Duodenal mucosa (tissue), 2 donors: ENCODE results near the gene SNRK.

Source experiments
- H3K27ac ChIP-seq: one replicate; pipeline ENCODE4 v1.7.0; 2013; ENCODE audit warnings: low read depth, low read length
- H3K27me3 ChIP-seq, 2 donors: one replicate each; pipeline ENCODE4 v1.7.0; 2013; ENCODE audit warnings: low read length in 2 of 2, control low read depth in 1 of 2; ENCODE audit not compliant: insufficient read depth in 2 of 2, control insufficient read depth in 1 of 2
- H3K36me3 ChIP-seq, 2 donors: one replicate each; pipeline ENCODE4 v1.7.0; 2013; ENCODE audit warnings: low read length in 2 of 2, control low read depth in 1 of 2; ENCODE audit not compliant: insufficient read depth in 2 of 2, control insufficient read depth in 1 of 2
- H3K4me1 ChIP-seq, 2 donors: one replicate each; pipeline ENCODE4 v1.7.0; 2013; ENCODE audit warnings: low read length in 2 of 2, control low read depth in 1 of 2; ENCODE audit not compliant: insufficient read depth in 2 of 2, control insufficient read depth in 1 of 2
- H3K4me3 ChIP-seq, 2 donors: one replicate each; pipeline ENCODE4 v1.7.0; 2013; ENCODE audit warnings: low read length in 2 of 2, low read depth in 1 of 2
- H3K9ac ChIP-seq, 2 donors: one replicate each; pipeline ENCODE4 v1.7.0; 2013; ENCODE audit warnings: low read length in 2 of 2, low read depth in 1 of 2
- H3K9me3 ChIP-seq, 2 donors: one replicate each; pipeline ENCODE4 v1.7.0; 2013; ENCODE audit warnings: low read length in 2 of 2, control low read depth in 1 of 2; ENCODE audit not compliant: control insufficient read depth in 1 of 2

The SNRK gene

GRCh38 chr3:43340403-43340802, 54.1 kb downstream of the SNRK start:
- H3K9ac ChIP-seq = no peak overlapping the region
- peaks cover 23 to 30% of the 10 kb centered on the region in 2 donors for H3K9me3 ChIP-seq
- H3K27me3 ChIP-seq = no peaks in the 10 kb centered on the region
- H3K4me3 ChIP-seq = no peak overlapping the region
- H3K4me1 ChIP-seq = no peaks in the 10 kb centered on the region
- no peak overlapping the region for H3K27ac ChIP-seq
- H3K36me3 ChIP-seq = peaks cover 61 to 81% of the 10 kb centered on the region in 2 donors

DNA sequence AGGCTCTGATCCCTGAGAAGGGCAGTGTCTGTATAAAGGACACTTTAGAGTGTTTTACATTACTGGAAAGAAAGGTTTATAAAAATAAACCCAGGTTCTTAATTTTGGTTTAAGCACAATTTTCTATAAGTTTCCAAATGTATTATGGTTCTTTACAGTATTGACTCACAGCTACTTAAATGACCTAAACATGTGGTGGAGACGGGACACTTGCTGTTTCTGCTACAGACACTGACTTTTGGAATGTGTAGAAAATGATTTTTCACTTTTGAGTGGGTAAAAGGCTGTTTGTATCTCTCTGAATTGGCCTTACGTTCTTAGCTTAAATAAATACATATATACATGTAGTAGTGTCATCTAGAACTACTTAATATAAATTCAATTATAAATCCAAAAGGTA, 55.4 kb downstream of the SNRK start:
- Histone ChIP-seq H3K4me3 (no peak overlapping the region), H3K9ac (no peak overlapping the region), H3K4me1 (no peaks in the 10 kb centered on the region), H3K9me3 (peaks cover 14 to 17% of the 10 kb centered on the region in 2 donors), H3K27ac (no peak overlapping the region), H3K27me3 (no peaks in the 10 kb centered on the region), H3K36me3 (peaks cover 63 to 80% of the 10 kb centered on the region in 2 donors)

DNA sequence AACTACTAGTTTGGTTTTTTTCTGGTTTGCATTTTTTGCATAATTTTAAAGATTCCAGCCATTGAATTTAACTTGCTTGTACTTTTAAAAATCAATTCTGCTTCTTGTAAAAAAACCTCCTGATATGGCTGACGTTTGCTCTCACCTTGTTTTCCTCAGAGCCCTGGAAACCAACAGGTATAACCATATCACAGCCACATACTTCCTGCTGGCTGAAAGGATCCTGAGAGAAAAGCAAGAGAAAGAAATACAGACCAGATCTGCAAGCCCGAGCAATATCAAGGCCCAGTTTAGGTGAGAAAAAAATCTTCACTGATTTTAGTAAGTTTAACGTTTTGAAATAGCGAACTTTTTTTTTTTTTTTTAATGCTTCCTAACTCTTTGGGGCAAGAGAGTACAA, 56.8 kb downstream of the SNRK start:
- Histone ChIP-seq H3K36me3 (peaks cover 67 to 81% of the 10 kb centered on the region in 2 donors), H3K4me3 (no peak overlapping the region), H3K9me3 (peaks cover 7 to 8% of the 10 kb centered on the region in 2 donors), H3K27ac (no peak overlapping the region), H3K9ac (no peak overlapping the region), H3K4me1 (no peaks in the 10 kb centered on the region), H3K27me3 (no peaks in the 10 kb centered on the region)

- H3K27ac ChIP-seq = no peak overlapping the region
- no peak overlapping the region for H3K9ac ChIP-seq
- peaks cover 64 to 83% of the 10 kb centered on the region in 2 donors for H3K36me3 ChIP-seq
- no peaks in the 10 kb centered on the region for H3K4me1 ChIP-seq
- no peaks in the 10 kb centered on the region for H3K27me3 ChIP-seq
- H3K9me3 ChIP-seq = peaks cover 4 to 5% of the 10 kb centered on the region in 2 donors
- no peak overlapping the region for H3K4me3 ChIP-seq
These were observed 57.5 kb downstream of the SNRK start for GRCh38 chr3:43343815-43344214.

DNA sequence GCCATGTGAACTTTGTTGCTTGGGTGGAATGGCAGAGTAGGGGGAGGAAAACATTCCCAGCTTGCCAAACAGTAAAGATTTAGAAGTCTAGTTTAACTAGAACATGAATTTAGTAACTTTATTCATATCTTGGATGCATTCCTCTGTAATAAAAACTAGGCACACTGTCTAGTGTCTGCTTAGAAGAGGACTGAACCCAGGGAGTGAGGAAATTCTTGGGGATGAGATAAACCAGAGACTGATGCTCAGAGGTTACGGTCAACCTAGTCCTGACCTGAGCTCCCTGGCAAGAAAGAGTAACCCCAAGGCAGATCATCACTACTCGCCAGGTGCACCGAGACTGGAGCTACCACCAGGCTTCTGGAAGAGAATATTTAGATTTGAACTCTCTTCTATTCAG, 58.2 kb downstream of the SNRK start:
- Histone ChIP-seq H3K27me3 (no peaks in the 10 kb centered on the region), H3K4me3 (no peak overlapping the region), H3K36me3 (peaks cover 60 to 83% of the 10 kb centered on the region in 2 donors), H3K9me3 (no peaks in the 10 kb centered on the region), H3K27ac (no peak overlapping the region), H3K4me1 (no peaks in the 10 kb centered on the region), H3K9ac (no peak overlapping the region)

- peaks cover 58 to 87% of the 10 kb centered on the region in 2 donors for H3K36me3 ChIP-seq
- no peaks in the 10 kb centered on the region for H3K4me1 ChIP-seq
- no peaks in the 10 kb centered on the region for H3K9me3 ChIP-seq
- no peak overlapping the region for H3K9ac ChIP-seq
- H3K4me3 ChIP-seq = no peak overlapping the region
- no peaks in the 10 kb centered on the region for H3K27me3 ChIP-seq
- no peak overlapping the region for H3K27ac ChIP-seq
These were observed 58.9 kb downstream of the SNRK start for GRCh38 chr3:43345246-43345645.

DNA sequence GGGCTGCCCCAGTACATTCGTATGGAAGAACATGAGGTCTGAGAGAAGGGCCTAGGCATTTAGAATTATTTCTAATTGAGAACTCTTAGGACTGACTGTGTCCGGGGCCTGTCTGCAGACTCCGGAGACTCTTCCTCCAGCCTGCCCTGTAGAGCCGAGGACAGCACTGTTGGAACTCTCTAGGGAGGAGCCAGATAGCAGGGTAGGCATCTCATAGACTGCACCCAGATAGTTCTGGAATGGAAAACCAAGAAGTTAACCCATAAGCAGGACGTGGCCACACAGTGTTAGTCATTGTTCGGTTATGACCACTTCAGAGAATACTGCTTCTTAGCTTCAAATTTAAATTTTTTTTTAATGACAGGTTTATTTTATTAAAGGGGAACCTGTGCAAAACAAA, 59.5 kb downstream of the SNRK start:
- peaks cover 58 to 87% of the 10 kb centered on the region in 2 donors for H3K36me3 ChIP-seq
- no peaks in the 10 kb centered on the region for H3K27me3 ChIP-seq
- H3K4me1 ChIP-seq = no peaks in the 10 kb centered on the region
- no peaks in the 10 kb centered on the region for H3K9me3 ChIP-seq
- no peak overlapping the region for H3K27ac ChIP-seq
- H3K4me3 ChIP-seq = no peak overlapping the region
- no peak overlapping the region for H3K9ac ChIP-seq

DNA sequence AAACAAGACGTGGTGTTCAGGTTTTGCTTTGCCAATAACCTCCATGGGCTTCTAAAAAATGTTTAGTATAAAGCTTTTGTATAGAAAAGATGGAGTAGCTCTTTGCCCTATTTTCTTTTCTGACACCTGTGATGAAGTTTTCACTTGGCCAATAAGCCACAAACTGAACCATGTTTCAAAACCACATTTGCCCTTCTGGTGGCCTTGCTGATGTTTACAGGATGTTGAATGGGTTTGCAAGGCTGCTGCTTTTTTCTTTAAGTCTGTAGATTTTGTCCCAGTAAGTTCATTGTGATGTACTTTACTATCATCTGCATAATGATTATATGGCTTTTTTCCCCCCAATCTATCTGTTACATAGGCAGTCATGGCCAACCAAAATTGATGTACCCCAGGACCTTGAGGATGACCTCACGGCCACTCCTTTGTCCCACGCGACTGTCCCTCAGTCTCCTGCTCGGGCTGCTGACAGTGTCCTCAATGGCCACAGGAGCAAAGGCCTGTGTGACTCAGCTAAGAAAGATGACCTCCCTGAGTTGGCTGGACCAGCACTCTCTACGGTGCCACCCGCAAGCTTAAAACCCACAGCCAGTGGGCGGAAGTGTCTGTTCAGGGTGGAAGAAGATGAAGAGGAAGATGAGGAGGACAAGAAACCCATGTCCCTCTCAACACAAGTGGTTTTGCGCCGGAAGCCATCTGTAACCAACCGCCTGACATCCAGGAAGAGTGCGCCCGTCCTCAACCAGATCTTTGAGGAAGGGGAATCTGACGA, 60.8 kb downstream of the SNRK start:
- H3K27me3 ChIP-seq = no peaks in the 10 kb centered on the region
- no peak overlapping the region for H3K4me3 ChIP-seq
- H3K9me3 ChIP-seq = no peaks in the 10 kb centered on the region
- H3K9ac ChIP-seq = no peak overlapping the region
- no peak overlapping the region for H3K27ac ChIP-seq
- H3K4me1 ChIP-seq = no peaks in the 10 kb centered on the region
- peaks cover 57 to 83% of the 10 kb centered on the region in 2 donors for H3K36me3 ChIP-seq

DNA sequence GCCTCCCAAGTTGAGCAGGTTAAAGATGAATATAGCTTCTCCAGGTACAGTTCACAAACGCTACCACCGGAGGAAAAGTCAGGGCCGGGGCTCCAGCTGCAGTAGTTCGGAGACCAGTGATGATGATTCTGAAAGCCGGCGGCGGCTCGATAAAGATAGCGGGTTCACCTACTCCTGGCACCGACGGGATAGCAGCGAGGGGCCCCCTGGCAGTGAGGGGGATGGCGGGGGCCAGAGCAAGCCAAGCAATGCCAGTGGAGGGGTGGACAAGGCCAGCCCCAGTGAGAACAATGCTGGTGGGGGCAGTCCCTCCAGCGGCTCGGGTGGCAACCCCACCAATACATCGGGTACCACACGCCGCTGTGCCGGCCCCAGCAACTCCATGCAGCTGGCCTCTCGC, 61.4 kb downstream of the SNRK start:
- no peak overlapping the region for H3K4me3 ChIP-seq
- peaks cover 0 to 5% of the 10 kb centered on the region in 2 donors for H3K9me3 ChIP-seq
- H3K27ac ChIP-seq = no peak overlapping the region
- no peaks in the 10 kb centered on the region for H3K27me3 ChIP-seq
- H3K4me1 ChIP-seq = no peaks in the 10 kb centered on the region
- peaks cover 53 to 77% of the 10 kb centered on the region in 2 donors for H3K36me3 ChIP-seq
- no peak overlapping the region for H3K9ac ChIP-seq

DNA sequence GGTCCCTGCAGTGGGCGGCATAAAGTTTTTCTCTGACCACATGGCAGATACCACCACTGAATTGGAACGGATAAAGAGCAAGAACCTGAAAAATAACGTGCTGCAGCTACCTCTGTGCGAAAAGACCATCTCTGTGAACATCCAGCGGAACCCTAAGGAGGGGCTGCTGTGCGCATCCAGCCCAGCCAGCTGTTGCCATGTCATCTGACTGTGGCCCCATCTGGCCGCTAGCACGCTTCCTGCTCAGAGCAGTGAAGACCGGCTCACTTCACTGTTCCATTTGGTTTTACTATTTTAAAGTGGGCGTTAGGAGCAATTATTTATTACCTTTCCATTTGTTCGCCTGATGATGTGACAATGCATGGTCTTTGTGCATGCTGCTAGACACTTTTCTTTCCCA, 62.0 kb downstream of the SNRK start:
- Histone ChIP-seq H3K27ac (no peak overlapping the region), H3K36me3 (peaks cover 50 to 73% of the 10 kb centered on the region in 2 donors), H3K4me3 (no peak overlapping the region), H3K4me1 (no peaks in the 10 kb centered on the region), H3K27me3 (no peaks in the 10 kb centered on the region), H3K9ac (no peak overlapping the region), H3K9me3 (peaks cover 0 to 8% of the 10 kb centered on the region in 2 donors)
